DOHH2 (cell line): ENCODE data around the gene NAA11.

ENCODE experiments used
- H3F3A ChIP-seq: fragments of 200-600 bp; sonication (generic), shearing (Covaris generic); 2 replicates; pipeline ENCODE4 v1.6.0; 2016; ENCODE audit warnings: antibody characterized with exemption, mild to moderate bottlenecking; ENCODE audit not compliant: control insufficient read depth, insufficient read depth
- H3K27ac ChIP-seq: fragments of 200-600 bp; sonication (generic); 2 replicates; pipeline ENCODE4 v1.5.1; 2014; ENCODE audit warnings: low read depth, mild to moderate bottlenecking, low read length, moderate library complexity
- H3K27me3 ChIP-seq: fragments of 200-600 bp; sonication (generic); 2 replicates; pipeline ENCODE4 v1.6.1; 2014; ENCODE audit warnings: mild to moderate bottlenecking, low read length, mixed read lengths; ENCODE audit not compliant: control insufficient read depth
- H3K36me3 ChIP-seq: fragments of 200-600 bp; sonication (generic); 2 replicates; pipeline ENCODE4 v1.6.1; 2014; ENCODE audit warnings: mild to moderate bottlenecking, low read length, moderate library complexity, mixed read lengths; ENCODE audit not compliant: control insufficient read depth
- H3K4me1 ChIP-seq: fragments of 200-600 bp; sonication (generic); 2 replicates; pipeline ENCODE4 v1.6.1; 2014; ENCODE audit warnings: mild to moderate bottlenecking, low read length, mixed read lengths; ENCODE audit not compliant: control insufficient read depth
- H3K4me2 ChIP-seq: fragments of 200-600 bp; sonication (generic); 2 replicates; pipeline ENCODE4 v1.6.0; 2014; ENCODE audit warnings: mild to moderate bottlenecking, low read length, moderate library complexity
- H3K4me3 ChIP-seq: fragments of 200-600 bp; sonication (generic); 2 replicates; pipeline ENCODE4 v1.5.1; 2014; ENCODE audit warnings: mild to moderate bottlenecking, low read length, mixed read lengths
- H3K79me2 ChIP-seq: fragments of 200-600 bp; sonication (generic); 2 replicates; pipeline ENCODE4 v1.6.1; 2014; ENCODE audit warnings: mild to moderate bottlenecking, low read length, mixed read lengths; ENCODE audit not compliant: control insufficient read depth
- H3K9me2 ChIP-seq: fragments of 200-600 bp; sonication (generic); replicated peaks from 2 replicates; pipeline ENCODE4 v1.6.1; 2014; ENCODE audit warnings: mild to moderate bottlenecking, low read length, mixed read lengths; ENCODE audit not compliant: control insufficient read depth
- H3K9me3 ChIP-seq: fragments of 200-600 bp; sonication (generic); 2 replicates; pipeline ENCODE4 v1.6.1; 2014; ENCODE audit warnings: antibody characterized with exemption, low read length, mixed read lengths; ENCODE audit not compliant: control insufficient read depth, insufficient read depth
- H4K20me1 ChIP-seq: fragments of 200-600 bp; sonication (generic); 2 replicates; pipeline ENCODE4 v1.6.0; 2014; ENCODE audit warnings: low read depth, mild to moderate bottlenecking, antibody characterized with exemption, low read length, moderate library complexity; ENCODE audit not compliant: control insufficient read depth, insufficient read depth
- EZH2phosphoT487 ChIP-seq: fragments of 200-600 bp; sonication (generic); IDR thresholded peaks from 2 replicates; pipeline ENCODE4 v1.6.1; 2017; ENCODE audit warnings: borderline replicate concordance, mild to moderate bottlenecking, antibody characterized with exemption, low read length, moderate library complexity, mixed read lengths
- TF ChIP-seq, protein P1 (sequence below): fragments of 200-600 bp; sonication (generic); IDR thresholded peaks from one replicate; pipeline ENCODE4 v1.5.1; 2014; ENCODE audit warnings: antibody characterized with exemption, mild to moderate bottlenecking, low read depth, low read length; ENCODE audit not compliant: poor library complexity, severe bottlenecking

NAA11 gene

DNA sequence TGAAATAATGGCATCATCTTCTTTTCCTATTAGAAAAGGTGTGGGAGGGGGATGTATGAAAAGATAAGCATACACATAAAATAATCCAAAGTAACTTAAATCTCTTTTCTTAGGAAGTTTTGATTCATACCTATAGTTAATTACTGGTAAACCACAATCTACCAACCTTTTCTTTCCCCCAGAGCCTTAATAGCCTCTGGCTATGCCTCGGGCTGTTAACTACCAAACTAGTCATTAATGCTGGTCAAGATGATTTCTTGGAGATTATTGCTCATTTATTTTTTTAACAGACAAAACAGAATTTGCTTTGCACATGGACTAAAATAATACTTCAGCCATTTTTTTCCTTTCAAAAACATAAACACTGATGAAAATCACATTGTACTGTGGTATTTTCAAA is 16.9 kb downstream of the NAA11 start:
- no peaks in the 10 kb centered on the region for H3K36me3 ChIP-seq
- no peaks in the 10 kb centered on the region for H3K27me3 ChIP-seq
- H3K4me1 ChIP-seq: no peaks in the 10 kb centered on the region
- no peak overlapping the region for H3K27ac ChIP-seq
- H3F3A ChIP-seq: no peaks in the 10 kb centered on the region
- H3K4me2 ChIP-seq: no peak overlapping the region
- H3K79me2 ChIP-seq: no peaks in the 10 kb centered on the region
- H4K20me1 ChIP-seq: no peaks in the 10 kb centered on the region
- TF ChIP-seq, protein P1, sequence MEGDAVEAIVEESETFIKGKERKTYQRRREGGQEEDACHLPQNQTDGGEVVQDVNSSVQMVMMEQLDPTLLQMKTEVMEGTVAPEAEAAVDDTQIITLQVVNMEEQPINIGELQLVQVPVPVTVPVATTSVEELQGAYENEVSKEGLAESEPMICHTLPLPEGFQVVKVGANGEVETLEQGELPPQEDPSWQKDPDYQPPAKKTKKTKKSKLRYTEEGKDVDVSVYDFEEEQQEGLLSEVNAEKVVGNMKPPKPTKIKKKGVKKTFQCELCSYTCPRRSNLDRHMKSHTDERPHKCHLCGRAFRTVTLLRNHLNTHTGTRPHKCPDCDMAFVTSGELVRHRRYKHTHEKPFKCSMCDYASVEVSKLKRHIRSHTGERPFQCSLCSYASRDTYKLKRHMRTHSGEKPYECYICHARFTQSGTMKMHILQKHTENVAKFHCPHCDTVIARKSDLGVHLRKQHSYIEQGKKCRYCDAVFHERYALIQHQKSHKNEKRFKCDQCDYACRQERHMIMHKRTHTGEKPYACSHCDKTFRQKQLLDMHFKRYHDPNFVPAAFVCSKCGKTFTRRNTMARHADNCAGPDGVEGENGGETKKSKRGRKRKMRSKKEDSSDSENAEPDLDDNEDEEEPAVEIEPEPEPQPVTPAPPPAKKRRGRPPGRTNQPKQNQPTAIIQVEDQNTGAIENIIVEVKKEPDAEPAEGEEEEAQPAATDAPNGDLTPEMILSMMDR: no peak
- H3K9me3 ChIP-seq: no peaks in the 10 kb centered on the region
- H3K4me3 ChIP-seq: no peak overlapping the region
- H3K9me2 ChIP-seq: no peaks in the 10 kb centered on the region

GRCh38 chr4:79308137-79308536 is 17.7 kb downstream of the NAA11 start:
- Histone ChIP-seq H3K4me3 (no peak overlapping the region), H4K20me1 (no peaks in the 10 kb centered on the region), H3K79me2 (no peaks in the 10 kb centered on the region), H3K9me2 (no peaks in the 10 kb centered on the region), H3F3A (no peaks in the 10 kb centered on the region), H3K27ac (no peak overlapping the region), H3K36me3 (no peaks in the 10 kb centered on the region), H3K4me2 (no peak overlapping the region), H3K9me3 (no peaks in the 10 kb centered on the region), H3K4me1 (no peaks in the 10 kb centered on the region), H3K27me3 (no peaks in the 10 kb centered on the region)
- TF ChIP-seq, protein P1: no peak
- no peak for TF ChIP-seq EZH2phosphoT487

DNA sequence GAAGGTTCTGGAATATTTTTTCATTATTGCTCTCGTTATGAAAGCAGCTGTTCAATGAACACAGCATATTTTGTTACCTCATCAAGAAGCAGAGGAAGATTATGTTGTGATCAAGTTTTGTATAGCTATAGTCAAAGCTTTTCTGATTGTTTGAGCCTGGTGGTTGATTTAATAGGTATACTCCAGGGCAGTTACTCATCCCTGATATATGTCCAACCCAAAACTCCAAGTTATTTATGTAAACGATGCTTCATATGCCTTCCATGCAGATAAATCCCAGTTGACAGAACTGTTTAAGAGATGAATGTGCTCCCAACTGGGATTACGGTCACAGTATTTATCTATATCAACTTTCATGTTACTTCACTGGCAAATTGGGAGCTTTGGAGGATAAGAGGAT is 19.1 kb downstream of the NAA11 start:
- TF ChIP-seq, protein P1: no peak
- TF ChIP-seq EZH2phosphoT487: no peak
- H3K27me3 ChIP-seq: no peaks in the 10 kb centered on the region
- no peak overlapping the region for H3K4me2 ChIP-seq
- H4K20me1 ChIP-seq: no peaks in the 10 kb centered on the region
- H3K4me1 ChIP-seq: no peaks in the 10 kb centered on the region
- H3F3A ChIP-seq: no peaks in the 10 kb centered on the region
- H3K36me3 ChIP-seq: no peaks in the 10 kb centered on the region
- H3K9me2 ChIP-seq: no peaks in the 10 kb centered on the region
- H3K79me2 ChIP-seq: no peaks in the 10 kb centered on the region
- no peaks in the 10 kb centered on the region for H3K9me3 ChIP-seq
- H3K27ac ChIP-seq: no peak overlapping the region
- H3K4me3 ChIP-seq: no peak overlapping the region

GRCh38 chr4:79300280-79300679 is 25.6 kb downstream of the NAA11 start:
- TF ChIP-seq EZH2phosphoT487: no peak
- TF ChIP-seq, protein P1: no peak
- Histone ChIP-seq H3K9me3 (no peaks in the 10 kb centered on the region), H3K9me2 (no peaks in the 10 kb centered on the region), H3K79me2 (no peaks in the 10 kb centered on the region), H3K4me2 (no peak overlapping the region), H3K4me3 (no peak overlapping the region), H4K20me1 (no peaks in the 10 kb centered on the region), H3K27ac (no peak overlapping the region), H3K36me3 (no peaks in the 10 kb centered on the region), H3F3A (no peaks in the 10 kb centered on the region), H3K27me3 (no peaks in the 10 kb centered on the region), H3K4me1 (no peaks in the 10 kb centered on the region)
